GM19328 (cell line): ENCODE results near the gene SSC5D.
A peak's percentile ranks its signal among the peaks of the same experiment; 100 is the strongest.

ENCODE experiments used
- ATAC-seq: cut with Tn5 transposase; IDR thresholded peaks from one replicate; pipeline ENCODE4 v1.9.1; 2021; ENCODE audit warnings: mild to moderate bottlenecking, moderate library complexity; ENCODE audit not compliant: unreplicated experiment

The SSC5D gene

DNA sequence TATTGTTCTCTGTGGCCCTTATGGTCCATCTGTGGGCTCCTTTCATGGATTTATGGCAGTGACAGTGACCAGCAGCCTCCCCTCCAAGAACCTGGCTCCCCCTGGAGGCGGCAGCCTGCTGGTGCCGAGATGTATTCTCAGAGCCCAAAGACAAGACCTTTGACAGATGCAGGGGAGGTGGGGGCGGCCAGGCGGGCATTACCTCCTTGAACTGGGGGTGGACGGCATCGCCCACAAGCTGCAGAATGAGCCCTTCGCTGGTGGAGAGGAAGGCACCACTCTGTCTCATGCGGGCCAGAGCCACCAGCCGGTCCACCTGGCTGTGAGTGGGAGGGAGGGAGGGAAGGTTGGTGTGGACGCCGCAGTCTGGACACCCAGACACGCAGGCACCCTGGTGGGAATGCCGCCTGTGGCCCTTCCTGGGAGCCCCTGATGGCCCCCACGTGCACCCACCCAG lies 33.4 kb upstream of the SSC5D start:
- ATAC-seq, result no peak

- ATAC-seq, result no peak
Measured at GRCh38 chr19:55455576-55456235, 32.5 kb upstream of the SSC5D start.

GRCh38 chr19:55456347-55456746 lies 31.9 kb upstream of the SSC5D start:
- no peak for ATAC-seq

DNA sequence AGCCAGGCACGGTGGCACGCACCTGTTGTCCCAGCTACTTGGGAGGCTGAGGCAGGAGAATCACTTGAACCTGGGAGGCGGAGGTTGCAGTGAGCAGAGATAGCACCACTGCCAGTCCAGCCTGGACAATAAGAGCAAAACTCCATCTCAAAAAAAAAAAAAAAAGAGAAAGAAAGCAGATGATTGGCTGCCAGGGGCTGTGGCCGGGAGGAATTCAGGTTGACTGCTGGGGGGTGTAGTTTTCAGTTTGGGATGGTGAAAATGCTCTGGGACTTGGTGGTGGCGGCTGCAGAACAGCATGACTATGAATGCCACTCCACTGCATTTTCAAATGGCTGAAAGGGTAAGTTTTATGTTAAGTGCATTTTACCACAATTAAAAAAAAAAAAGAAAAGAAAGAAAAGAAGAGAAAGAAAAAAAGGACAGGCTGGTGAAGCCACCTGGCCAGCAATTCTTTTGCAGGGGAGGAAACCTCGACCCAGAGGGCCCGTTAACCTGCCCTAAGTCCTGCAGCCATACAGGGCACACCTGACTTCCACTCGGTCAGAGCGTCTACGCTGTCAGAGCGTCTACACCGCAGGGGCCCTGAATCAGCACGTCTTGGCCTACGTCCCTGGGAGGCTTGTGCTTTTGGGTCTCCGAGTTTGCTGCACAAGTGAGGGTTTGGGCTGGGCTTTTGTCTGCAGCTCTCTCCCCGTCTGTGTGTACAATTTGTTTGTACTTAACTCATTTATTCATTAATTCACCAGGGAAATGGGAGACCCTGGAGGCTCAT lies 30.4 kb upstream of the SSC5D start:
- no peak for ATAC-seq

DNA sequence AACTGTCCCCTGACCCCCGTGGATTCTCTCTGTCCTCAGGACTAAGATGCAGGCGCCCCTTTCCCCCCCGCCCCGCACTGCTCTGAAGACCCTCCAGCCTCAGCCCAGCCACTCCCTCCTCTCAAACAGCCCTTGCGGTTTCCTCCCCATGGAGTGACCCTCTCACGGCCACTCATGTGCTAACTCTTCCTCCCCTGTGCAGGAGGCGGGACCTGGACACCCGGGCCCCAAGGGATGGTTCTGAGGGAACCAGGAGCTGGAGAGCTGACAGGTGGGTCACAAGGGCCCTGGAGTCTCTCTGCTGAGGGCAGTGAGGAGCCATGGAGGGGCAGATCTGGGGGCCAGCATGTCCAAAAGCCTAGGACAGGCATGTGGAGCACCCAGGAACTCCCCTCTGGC lies 28.7 kb upstream of the SSC5D start:
- ATAC-seq, result no peak

DNA sequence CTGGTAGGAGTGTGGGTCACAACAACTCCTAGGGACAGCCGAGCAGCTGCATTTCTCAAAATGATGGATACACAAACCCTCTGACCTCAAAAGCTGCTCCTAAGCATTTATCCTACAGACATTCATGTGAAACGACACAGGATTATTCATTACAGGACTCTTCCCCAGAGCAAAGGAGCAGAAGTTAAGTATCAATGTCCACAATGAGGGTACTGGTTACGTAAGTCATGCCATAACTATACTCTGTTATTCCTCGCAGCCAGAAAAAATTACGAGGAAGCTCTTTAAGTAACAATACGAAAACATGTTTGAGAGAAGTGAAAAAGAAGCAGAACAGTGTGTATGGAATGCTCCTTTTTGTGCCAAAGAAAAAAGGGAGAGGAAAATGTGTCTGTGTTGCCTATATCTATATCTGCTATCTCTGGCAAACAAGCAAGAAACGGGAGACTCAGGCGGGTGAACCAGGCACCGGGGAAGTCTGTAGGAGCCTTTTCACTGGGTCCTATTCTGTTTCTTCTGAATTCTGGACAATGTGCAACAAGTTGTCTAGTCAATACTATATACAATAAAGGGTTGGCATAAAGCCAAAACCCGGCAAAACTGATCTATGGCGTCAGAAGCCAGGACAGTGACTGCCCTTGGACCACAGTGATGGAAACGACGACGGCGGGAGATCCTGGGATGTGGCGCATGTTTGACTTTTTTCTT lies 28.1 kb upstream of the SSC5D start:
- ATAC-seq, result no peak

DNA sequence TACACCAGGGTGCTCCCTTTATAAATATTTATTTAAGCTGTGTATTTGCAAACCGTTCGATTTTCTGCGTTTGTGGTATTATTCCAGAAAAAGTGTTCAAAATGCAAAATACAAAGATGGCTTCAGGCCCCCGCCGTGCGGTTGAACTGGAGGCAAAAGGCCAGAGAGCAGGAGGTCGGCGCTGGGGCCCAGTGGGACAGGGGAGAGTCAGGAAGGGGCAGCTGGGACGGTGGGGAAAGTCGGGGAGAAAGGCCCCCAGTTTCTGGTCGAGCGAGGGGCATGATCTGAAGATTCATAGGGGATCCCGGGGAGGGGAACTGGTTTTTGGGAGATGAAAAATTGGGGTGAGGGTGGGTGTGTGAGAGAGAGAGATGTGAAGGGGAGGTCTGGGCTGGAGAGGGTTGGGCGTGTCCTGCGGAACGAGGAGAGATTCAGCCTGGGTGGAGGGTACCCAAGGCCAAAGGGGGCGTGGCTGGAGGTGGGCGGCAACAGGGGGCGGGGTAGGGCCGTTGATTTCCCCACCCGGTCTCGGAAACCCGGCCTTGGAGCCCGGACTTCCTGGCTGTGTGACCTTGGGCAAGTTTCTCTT lies 27.5 kb upstream of the SSC5D start:
- ATAC-seq, result no peak

DNA sequence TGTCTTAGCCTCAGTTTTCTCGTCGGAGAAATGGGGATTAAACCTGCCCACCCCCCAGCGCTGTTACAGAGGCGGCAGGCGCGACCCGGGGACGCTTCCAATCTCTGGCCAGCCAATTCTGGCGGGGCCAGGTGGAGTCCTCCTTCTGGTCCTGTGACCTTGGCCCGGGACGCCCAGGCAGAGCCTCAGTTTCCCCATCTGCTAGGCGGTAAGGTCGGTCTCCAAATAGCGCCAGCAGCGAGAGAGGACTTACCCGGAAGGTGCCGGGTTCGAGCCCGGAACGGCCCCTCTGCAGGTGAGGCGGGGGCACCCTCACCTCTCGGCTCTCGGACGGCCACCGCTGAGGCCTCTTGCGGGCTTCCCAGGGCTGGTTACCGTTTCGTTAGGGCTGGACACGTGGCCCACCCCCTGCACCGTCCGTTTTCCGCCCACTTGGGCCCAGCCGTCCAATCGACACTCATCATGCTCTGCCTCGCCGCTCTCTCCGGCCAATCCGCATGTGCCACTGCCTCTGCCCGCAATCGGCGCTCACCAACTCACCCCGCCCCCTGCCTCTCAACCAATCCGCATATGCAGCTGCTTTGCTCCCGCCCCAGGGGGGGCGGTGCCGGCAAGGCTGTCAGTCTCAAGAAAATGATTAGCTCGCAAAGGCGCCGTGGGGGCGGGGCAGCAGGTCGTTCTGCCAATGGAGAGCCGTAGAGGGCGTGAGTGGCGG lies 26.8 kb upstream of the SSC5D start, which contains the start of gene ISOC2:
Gene ISOC2 (minus strand): TSS at position 384 of the 715 bp plus-strand sequence. CDS start 5,156 bp downstream, outside the sequence.
- ATAC-seq, result peak; percentile 90

DNA sequence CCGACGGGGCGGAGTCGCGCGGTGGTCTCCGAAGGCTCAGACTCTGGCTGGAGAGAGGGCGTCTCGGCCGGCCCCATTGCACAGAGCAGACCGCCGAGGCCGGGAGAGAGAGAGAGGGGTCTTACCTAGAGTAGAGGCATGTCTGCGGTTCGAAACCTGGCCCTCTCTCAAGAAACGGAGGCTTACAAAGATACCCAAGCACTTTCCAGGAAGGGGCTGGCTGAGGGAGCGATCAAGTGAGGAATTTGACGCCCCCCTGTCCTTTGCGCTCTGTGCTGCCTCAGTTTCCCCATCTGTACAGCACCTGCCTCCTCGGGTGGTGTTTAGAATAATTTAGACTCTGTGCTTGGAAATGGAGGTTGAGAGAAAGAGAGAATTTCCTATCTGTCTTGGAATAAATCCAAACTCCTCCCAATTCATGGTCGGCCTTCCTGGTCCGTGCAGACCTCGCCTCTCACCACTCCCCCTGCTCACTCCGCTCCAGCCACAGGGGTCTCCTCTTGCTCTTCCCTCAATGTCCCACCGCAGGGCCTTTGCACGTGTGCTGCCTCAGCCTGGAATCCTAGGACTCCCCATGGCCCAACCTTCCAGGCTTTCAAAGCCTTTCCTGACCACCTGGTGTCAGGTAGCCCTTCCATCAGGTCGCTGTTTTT lies 26.1 kb upstream of the SSC5D start:
- ATAC-seq, result no peak

GRCh38 chr19:55462722-55463121 lies 25.5 kb upstream of the SSC5D start:
- no peak for ATAC-seq

DNA sequence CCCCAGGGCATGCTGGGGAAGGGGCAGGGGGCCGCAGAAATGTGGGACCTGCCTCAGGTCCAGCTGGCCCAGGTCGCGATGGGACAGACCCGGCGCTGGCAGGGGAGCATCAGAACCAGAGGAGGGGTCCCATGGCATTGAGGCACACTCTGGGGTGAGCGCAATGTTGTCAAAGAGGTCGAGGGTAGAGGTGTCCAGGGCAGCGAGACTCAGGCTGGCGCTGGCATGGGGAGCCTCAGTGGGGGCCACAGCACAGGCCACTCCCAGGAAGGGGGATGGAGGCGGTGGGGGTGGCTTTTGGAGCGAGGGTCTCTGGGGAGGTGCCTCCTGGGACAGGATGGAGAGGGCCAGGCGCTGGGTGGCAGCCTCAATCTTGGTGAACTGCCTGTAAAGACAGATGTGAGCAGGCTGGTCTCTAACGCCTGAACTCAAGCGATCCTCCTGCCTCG lies 24.6 kb upstream of the SSC5D start:
- ATAC-seq, result no peak

DNA sequence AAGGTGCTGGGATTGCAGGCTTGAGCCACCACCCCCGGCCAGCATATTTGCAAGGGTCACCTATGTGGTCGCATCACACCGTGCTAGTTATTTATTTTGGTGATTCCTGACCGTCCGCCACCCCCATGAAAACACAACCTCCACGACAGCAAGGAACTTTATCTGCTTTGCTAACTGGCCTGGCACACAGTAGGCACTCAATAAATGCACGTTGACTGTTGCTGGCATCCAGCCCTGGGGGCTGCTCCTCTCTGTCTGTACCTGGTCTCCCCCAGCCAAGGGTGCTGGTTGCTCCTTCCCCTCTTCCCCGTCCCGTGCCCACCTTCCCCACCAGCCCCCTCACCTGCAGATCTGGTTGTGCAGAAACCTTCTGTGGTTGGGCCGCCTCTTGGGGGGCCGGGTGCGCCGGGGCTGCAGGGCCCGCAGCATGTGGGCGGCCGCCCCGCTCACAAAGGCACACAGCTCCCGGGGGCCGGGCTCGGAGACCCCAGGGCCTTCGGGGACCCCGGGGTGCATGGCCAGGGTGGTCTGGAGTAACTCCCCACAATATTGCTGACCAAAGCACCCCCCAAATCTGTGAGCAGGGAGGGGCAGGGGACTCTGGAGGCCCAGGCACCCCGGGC lies 24.1 kb upstream of the SSC5D start:
- ATAC-seq, result no peak

DNA sequence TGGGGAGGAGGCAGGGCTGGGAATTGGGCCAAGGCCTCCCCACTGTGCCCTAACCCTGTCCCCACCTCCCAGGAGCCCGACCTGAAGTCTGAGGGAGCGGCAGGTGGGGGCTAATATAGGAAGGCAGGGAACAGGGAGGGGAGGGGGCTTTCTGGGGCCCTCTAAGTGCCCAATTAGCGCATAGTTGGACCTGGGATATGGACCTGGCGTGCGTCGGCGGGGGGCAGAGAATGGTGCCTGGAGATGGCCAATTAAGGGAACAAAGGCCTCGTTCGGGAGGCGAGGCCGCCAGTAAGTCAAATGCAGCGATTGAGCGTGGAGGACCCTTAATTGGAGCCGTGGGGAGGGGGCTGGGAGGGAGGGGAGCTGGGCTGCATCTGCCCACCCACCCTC lies 23.6 kb upstream of the SSC5D start, which contains the start of gene C19orf85:
Gene C19orf85 (minus strand): TSS at position 90 of the 393 bp plus-strand sequence. CDS start 197 bp downstream, outside the sequence.
- no peak for ATAC-seq

- no peak for ATAC-seq
Measured at GRCh38 chr19:55465460-55466240, 22.6 kb upstream of the SSC5D start.

DNA sequence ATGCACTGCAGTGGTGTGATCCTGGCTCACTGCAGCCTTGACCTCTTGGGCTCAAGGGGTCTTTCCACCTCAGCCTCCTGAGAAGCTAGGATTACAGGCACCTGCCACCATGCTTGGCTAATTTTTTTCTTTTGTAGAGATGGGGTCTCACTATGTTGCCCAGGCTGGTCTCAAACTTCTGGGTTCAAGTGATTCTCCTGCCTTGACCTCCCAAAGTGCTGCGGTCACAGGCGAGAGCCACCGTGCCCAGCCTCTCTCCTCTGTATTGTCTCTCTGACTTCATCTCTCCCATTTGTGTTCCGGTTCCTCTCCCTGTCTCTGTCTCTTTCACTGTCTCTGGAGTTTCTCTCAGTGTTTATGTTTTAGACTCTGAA lies 22.0 kb upstream of the SSC5D start:
- ATAC-seq, result no peak

DNA sequence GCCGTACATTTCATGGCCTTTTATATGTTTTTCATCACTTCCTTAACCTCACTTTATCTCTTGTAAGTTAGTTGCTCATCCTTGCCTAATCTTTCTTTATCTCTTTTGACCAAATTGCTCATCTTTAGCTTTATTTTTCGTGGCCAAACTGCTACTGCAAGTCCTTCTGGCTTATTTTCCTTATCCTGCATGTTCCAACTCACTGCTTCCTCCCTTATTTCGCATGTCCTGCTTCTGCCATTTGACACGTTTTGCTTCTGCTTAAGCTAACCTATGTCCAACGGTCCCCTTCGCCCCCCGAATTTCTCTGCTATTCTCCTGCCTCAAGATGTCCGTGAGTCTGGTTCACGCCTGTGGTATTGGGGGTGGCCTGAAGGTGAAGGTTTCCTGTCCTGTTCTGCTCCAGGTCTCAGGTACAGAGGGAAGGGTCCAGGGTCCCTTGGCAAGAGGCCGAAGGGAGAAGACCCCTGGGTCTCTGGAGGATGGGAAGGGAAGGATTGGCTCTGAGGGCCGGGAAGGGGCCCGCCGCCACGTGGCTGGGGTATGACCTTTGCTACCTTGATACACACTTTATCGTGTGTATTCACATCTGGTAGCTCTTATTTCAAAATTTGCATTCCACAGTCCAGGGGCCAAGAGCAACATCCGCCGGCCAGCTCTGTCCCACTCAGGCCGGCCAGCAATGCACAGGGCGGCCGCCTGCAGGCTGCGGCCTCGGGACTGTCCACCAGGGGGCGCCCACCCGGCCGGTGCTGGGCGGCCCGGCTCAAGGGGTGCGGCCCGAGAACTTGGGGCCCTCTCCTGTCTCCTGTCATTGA lies 20.8 kb upstream of the SSC5D start:
- ATAC-seq, result no peak

DNA sequence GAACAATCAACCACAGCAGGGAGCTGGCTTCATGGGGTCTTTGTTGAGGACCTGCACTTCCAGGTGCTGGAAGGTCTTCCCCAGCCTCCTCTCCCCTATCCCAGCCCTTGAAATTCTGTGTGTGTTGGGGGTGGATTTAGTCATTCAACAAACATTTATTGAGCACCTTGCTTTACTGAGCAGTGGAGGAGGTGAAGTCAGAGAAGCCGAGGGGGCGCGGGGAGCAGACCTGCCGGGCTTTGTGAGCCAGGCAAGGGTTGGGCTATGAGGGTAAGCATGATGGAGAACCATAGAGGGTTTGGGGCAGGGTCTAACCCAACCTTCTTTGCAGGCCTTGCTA lies 20.2 kb upstream of the SSC5D start:
- no peak for ATAC-seq

GRCh38 chr19:55471266-55471665 lies 17.0 kb upstream of the SSC5D start:
- ATAC-seq, result no peak
